ENCODE results near the gene MRPL21. TPM values are rescaled to one million over a fixed set of nuclear protein-coding genes. Genes with fewer than 3 reads are reported as not detected.
"Not testable (repeated sequence)": the region's sequence is repeated elsewhere in the genome, so short reads cannot be mapped to it uniquely, and the experiment has no call there.

Gene MRPL21
- polyA plus RNA-seq, 4 donors = 61.4 to 135 (median 99.9) TPM

DNA sequence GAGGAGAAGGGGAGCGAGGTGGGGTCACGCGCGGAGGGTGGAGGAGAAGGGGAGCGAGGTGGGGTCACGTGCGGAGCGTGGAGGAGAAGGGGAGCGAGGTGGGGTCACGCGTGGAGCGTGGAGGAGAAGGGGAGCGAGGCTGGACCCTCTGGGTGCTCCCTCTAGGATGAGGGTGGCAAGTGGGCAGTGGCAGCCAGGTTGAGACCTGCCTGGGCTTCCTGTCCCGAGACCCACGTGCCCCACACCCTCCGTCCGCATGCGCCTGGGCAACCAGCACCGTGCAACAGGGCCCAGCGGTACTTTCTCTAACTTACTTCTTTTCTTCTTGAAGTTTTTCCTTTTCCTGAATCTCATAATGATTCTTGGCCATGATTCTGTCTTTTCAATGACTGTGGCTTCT lies 11.1 kb downstream of the MRPL21 start:
- no peak overlapping the region for H3K27ac ChIP-seq (ENCODE audit: low read depth in 1 of 3, low read length in 2 of 3)
- H3K4me3 ChIP-seq (ENCODE audit: low read depth in 1 of 3, low read length in 3 of 3) = no peak overlapping the region
- H3K4me1 ChIP-seq (ENCODE audit: control insufficient read depth in 3 of 3, insufficient read depth in 2 of 3, low read depth in 1 of 3, low read length in 2 of 3) = no peaks in the 10 kb centered on the region
- DNase-seq (no peak), FAIRE-seq (no peak)
- 93 to 97% (median 95%) methylated on average over 19 to 20 of the region's 20 CpGs for WGBS, 3 donors
- peaks cover 5 to 72% (median 21%) of the 10 kb centered on the region in 3 donors for H3K36me3 ChIP-seq (ENCODE audit: control insufficient read depth in 3 of 3, insufficient read depth in 2 of 3, low read depth in 1 of 3, low read length in 3 of 3)
- no peaks in the 10 kb centered on the region for H3K9me3 ChIP-seq (ENCODE audit: control insufficient read depth in 2 of 2, insufficient read depth in 1 of 2, low read depth in 1 of 2, low read length in 1 of 2)
- no peaks in the 10 kb centered on the region for H3K27me3 ChIP-seq (ENCODE audit: control insufficient read depth in 3 of 3, insufficient read depth in 3 of 3, low read length in 3 of 3)

DNA sequence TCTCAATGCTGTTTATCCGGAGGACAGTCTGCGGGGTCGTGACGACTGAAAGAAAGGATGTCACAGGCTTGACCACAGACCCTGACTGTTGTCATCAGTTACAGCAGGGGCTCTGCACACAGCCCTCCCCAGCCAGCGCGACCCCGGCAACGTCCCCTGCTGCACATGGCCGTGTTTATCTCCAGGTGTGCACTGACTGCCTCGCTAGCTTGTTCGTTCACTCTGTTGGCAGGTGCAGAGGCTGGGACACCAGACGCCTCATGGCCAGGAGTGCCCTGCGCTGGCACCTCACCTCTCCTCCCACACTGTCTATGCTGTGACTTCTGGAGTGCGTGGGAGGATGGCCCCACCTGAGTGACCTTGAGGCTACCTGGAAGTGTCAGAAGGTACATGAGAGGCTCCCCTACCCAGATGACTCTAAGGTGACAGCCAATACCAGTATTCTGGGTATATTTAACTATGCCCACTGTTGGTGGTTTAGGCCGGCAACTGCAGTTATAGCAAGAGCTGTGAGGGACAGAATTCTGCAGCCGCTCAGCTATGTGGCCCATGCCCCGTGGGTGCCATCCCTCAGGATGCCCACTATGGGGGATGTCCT lies 12.2 kb downstream of the MRPL21 start:
- WGBS, 3 donors = 74 to 91% (median 84%) methylated on average over 17 of the region's 17 CpGs
- Histone ChIP-seq H3K36me3 (ENCODE audit: control insufficient read depth in 3 of 3, insufficient read depth in 2 of 3, low read depth in 1 of 3, low read length in 3 of 3) (peaks cover 0 to 63% (median 15%) of the 10 kb centered on the region in 3 donors), H3K9me3 (ENCODE audit: control insufficient read depth in 2 of 2, insufficient read depth in 1 of 2, low read depth in 1 of 2, low read length in 1 of 2) (no peaks in the 10 kb centered on the region), H3K27me3 (ENCODE audit: control insufficient read depth in 3 of 3, insufficient read depth in 3 of 3, low read length in 3 of 3) (no peaks in the 10 kb centered on the region), H3K27ac (ENCODE audit: low read depth in 1 of 3, low read length in 2 of 3) (peak overlapping the region in 1 of 3 donors; percentile 14), H3K4me1 (ENCODE audit: control insufficient read depth in 3 of 3, insufficient read depth in 2 of 3, low read depth in 1 of 3, low read length in 2 of 3) (no peaks in the 10 kb centered on the region), H3K4me3 (ENCODE audit: low read depth in 1 of 3, low read length in 3 of 3) (no peak overlapping the region)
- FAIRE-seq (no peak), DNase-seq (no peak)

DNA sequence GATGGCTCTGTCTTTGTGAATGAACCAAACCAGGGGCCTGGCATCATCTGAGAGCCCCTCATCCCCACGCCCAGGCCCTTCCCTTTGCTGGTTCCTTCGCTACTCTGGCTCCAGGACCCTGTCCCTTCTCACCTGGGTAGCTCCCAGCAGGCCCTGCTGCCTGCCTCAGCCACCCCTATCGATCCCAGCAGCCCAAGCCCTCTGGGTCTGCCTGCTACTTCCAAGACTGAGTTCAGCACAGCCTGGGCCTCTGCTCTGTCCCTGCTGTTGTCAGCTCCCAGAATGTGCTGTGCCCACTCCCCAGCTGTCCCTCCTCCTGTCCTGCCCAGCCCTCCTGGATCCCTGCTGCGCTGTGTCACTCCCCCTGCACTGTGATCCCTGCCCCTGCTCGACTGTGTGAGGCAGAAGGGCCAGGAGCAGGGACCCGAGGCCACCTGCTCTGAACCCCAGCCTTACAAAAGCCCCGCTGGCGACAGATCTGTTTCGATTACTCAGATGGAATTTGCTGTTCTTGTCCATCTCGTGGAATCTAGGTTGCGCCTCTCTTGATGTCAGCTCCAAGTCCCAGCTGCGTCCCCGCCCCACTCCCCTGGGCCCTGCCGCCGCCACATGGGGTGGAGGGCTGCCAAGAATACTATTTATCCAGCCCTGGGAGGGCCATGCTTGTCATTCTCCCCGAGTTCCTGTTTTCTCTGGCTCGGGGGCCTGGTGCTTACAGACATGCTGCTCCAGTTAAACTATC lies 13.0 kb downstream of the MRPL21 start:
- peak overlapping the region in 1 of 3 donors; percentile 46 for H3K27ac ChIP-seq (ENCODE audit: low read depth in 1 of 3, low read length in 2 of 3)
- H3K4me3 ChIP-seq (ENCODE audit: low read depth in 1 of 3, low read length in 3 of 3) = no peak overlapping the region
- no peaks in the 10 kb centered on the region for H3K9me3 ChIP-seq (ENCODE audit: control insufficient read depth in 2 of 2, insufficient read depth in 1 of 2, low read depth in 1 of 2, low read length in 1 of 2)
- H3K36me3 ChIP-seq (ENCODE audit: control insufficient read depth in 3 of 3, insufficient read depth in 2 of 3, low read depth in 1 of 3, low read length in 3 of 3) = peaks cover 0 to 55% (median 15%) of the 10 kb centered on the region in 3 donors
- WGBS, 3 donors = 62 to 82% (median 81%) methylated on average over 17 of the region's 17 CpGs
- H3K4me1 ChIP-seq (ENCODE audit: control insufficient read depth in 3 of 3, insufficient read depth in 2 of 3, low read depth in 1 of 3, low read length in 2 of 3) = no peaks in the 10 kb centered on the region
- no peaks in the 10 kb centered on the region for H3K27me3 ChIP-seq (ENCODE audit: control insufficient read depth in 3 of 3, insufficient read depth in 3 of 3, low read length in 3 of 3)
- FAIRE-seq = no peak
- peak in 1 of 2 donors; percentile 30 for DNase-seq

DNA sequence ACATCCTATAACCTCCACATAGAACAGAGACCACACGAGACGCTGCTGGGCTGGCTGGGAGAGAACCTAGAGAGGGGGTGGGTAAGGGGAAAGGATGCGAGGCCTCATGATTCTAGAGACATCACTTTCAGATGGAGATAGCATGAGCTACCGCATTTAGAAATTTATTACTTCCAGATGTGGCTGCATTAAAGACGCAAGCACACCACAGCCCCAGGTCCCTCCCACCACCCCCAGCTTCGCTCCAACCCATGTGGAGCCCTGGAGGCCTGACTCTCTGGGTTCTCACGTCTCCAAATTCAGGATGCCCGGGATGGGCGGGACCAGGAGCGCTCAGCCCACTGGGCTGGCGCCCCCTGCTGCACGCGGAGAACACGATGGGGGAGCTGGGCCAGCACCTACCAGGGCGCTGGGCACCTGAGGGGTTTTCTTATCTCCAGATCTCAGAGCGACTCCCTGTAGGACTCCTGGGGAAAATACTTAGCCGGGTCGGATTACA lies 13.6 kb downstream of the MRPL21 start:
- 70 to 81% (median 80%) methylated on average over 18 of the region's 18 CpGs for WGBS, 3 donors
- FAIRE-seq (no peak), DNase-seq (peak in 1 of 2 donors; percentile 39)
- H3K4me1 ChIP-seq (ENCODE audit: control insufficient read depth in 3 of 3, insufficient read depth in 2 of 3, low read depth in 1 of 3, low read length in 2 of 3) = no peaks in the 10 kb centered on the region
- H3K4me3 ChIP-seq (ENCODE audit: low read depth in 1 of 3, low read length in 3 of 3) = no peak overlapping the region
- no peaks in the 10 kb centered on the region for H3K27me3 ChIP-seq (ENCODE audit: control insufficient read depth in 3 of 3, insufficient read depth in 3 of 3, low read length in 3 of 3)
- no peaks in the 10 kb centered on the region for H3K9me3 ChIP-seq (ENCODE audit: control insufficient read depth in 2 of 2, insufficient read depth in 1 of 2, low read depth in 1 of 2, low read length in 1 of 2)
- no peak overlapping the region for H3K27ac ChIP-seq (ENCODE audit: low read depth in 1 of 3, low read length in 2 of 3)
- peaks cover 0 to 48% (median 15%) of the 10 kb centered on the region in 3 donors for H3K36me3 ChIP-seq (ENCODE audit: control insufficient read depth in 3 of 3, insufficient read depth in 2 of 3, low read depth in 1 of 3, low read length in 3 of 3)

DNA sequence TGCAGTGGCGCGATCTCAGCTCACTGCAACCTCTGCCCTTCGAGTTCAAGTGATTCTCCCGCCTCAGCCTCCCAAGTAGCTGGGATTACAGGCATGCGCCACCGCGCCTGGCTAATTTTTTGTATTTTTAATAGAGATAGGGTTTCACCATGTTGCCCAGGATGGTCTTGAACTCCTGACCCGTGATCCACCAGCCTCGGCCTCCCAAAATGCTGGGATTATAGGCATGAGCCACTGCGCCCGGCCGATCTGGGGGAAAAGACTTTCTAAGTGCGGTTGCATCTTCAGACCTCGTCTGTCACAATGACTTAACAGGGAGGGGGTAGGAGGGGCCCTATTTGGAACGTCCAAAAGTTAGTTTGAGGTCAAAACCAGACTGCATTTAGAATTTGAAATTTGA lies 18.8 kb downstream of the MRPL21 start:
- not testable (repeated sequence) for FAIRE-seq; H3K4me3 ChIP-seq (ENCODE audit: low read depth in 1 of 3, low read length in 3 of 3); H3K9me3 ChIP-seq (ENCODE audit: control insufficient read depth in 2 of 2, insufficient read depth in 1 of 2, low read depth in 1 of 2, low read length in 1 of 2); H3K27me3 ChIP-seq (ENCODE audit: control insufficient read depth in 3 of 3, insufficient read depth in 3 of 3, low read length in 3 of 3); H3K4me1 ChIP-seq (ENCODE audit: control insufficient read depth in 3 of 3, insufficient read depth in 2 of 3, low read depth in 1 of 3, low read length in 2 of 3); DNase-seq; H3K27ac ChIP-seq (ENCODE audit: low read depth in 1 of 3, low read length in 2 of 3)
- peaks cover 0 to 26% (median 0%) of the 10 kb centered on the region in 3 donors for H3K36me3 ChIP-seq (ENCODE audit: control insufficient read depth in 3 of 3, insufficient read depth in 2 of 3, low read depth in 1 of 3, low read length in 3 of 3)
- 93 to 96% (median 95%) methylated on average over 15 of the region's 15 CpGs for WGBS, 3 donors

DNA sequence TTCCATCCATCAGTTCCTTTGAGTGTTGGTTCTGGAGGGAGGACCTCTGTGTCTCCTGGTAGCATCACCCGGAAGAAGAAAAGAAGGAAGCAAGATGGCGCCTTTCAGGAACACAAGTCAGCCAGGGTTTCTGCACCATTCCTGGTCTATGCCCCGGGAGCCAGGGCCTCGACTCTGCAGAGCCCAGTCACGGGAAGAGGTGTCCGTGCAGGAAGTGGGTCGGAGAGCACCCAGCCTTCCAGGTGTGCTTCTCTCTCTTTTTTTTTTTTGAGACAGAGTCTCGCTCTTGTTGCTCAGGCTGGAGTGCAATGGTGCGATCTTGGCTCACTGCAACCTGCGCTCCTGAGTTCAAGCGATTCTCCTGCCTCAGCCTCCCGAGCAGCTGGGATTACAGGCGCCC lies 21.2 kb downstream of the MRPL21 start:
- Histone ChIP-seq H3K27ac (ENCODE audit: low read depth in 1 of 3, low read length in 2 of 3) (no peak overlapping the region), H3K4me3 (ENCODE audit: low read depth in 1 of 3, low read length in 3 of 3) (no peak overlapping the region), H3K36me3 (ENCODE audit: control insufficient read depth in 3 of 3, insufficient read depth in 2 of 3, low read depth in 1 of 3, low read length in 3 of 3) (peaks cover 0 to 23% (median 0%) of the 10 kb centered on the region in 3 donors), H3K9me3 (ENCODE audit: control insufficient read depth in 2 of 2, insufficient read depth in 1 of 2, low read depth in 1 of 2, low read length in 1 of 2) (no peaks in the 10 kb centered on the region), H3K27me3 (ENCODE audit: control insufficient read depth in 3 of 3, insufficient read depth in 3 of 3, low read length in 3 of 3) (no peaks in the 10 kb centered on the region), H3K4me1 (ENCODE audit: control insufficient read depth in 3 of 3, insufficient read depth in 2 of 3, low read depth in 1 of 3, low read length in 2 of 3) (peaks cover 0 to 6% (median 0%) of the 10 kb centered on the region in 3 donors)
- WGBS, 3 donors = 90 to 91% (median 91%) methylated on average over 13 of the region's 13 CpGs
- FAIRE-seq = no peak
- no peak for DNase-seq

DNA sequence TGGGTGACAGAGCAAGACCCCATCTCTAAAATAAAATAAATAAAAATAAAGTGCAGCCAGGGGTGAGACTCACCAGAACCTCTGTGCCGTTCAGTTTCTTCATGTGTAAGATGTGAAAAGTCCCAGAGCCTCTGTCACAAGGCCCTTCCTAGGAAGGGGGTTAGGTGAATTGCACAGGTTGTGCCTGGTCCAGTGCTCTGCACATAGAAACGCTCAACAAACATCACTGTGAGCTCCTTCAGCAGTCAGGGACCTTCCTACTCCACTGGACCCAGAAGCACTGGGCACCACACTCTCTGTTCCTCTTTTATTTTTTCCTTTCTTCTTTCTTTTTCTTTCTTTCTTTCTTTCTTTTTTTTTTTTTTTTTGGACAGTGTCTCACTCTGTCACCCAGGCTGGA lies 22.3 kb downstream of the MRPL21 start:
- Histone ChIP-seq H3K36me3 (ENCODE audit: control insufficient read depth in 3 of 3, insufficient read depth in 2 of 3, low read depth in 1 of 3, low read length in 3 of 3) (peaks cover 0 to 21% (median 0%) of the 10 kb centered on the region in 3 donors), H3K27me3 (ENCODE audit: control insufficient read depth in 3 of 3, insufficient read depth in 3 of 3, low read length in 3 of 3) (no peaks in the 10 kb centered on the region), H3K27ac (ENCODE audit: low read depth in 1 of 3, low read length in 2 of 3) (no peak overlapping the region), H3K4me3 (ENCODE audit: low read depth in 1 of 3, low read length in 3 of 3) (no peak overlapping the region), H3K9me3 (ENCODE audit: control insufficient read depth in 2 of 2, insufficient read depth in 1 of 2, low read depth in 1 of 2, low read length in 1 of 2) (no peaks in the 10 kb centered on the region), H3K4me1 (ENCODE audit: control insufficient read depth in 3 of 3, insufficient read depth in 2 of 3, low read depth in 1 of 3, low read length in 2 of 3) (peaks cover 0 to 11% (median 0%) of the 10 kb centered on the region in 3 donors)
- no peak for DNase-seq
- WGBS, 3 donors = 88 to 100% (median 91%) methylated on average over 2 of the region's 2 CpGs
- FAIRE-seq = no peak

DNA sequence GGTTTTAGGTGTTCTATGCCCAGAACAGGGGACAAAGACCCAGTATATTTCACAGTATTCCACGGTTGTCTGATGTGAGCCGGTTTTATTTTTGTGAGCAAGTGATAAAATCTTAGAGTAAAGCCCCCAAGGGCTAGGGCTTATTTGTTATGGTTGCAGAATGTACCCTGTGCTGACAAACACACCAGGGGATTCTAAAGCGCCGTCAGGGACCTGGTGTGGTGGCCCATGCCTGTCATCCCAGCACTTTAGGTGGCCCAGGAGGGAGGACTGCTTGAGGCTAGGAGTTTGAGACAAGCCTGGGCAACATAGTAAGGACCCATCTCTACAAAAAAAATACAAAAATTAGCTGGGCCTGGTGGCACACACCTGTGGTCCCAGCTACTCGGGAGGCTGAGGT lies 22.8 kb downstream of the MRPL21 start:
- no peaks in the 10 kb centered on the region for H3K27me3 ChIP-seq (ENCODE audit: control insufficient read depth in 3 of 3, insufficient read depth in 3 of 3, low read length in 3 of 3)
- no peak overlapping the region for H3K27ac ChIP-seq (ENCODE audit: low read depth in 1 of 3, low read length in 2 of 3)
- no peak overlapping the region for H3K4me3 ChIP-seq (ENCODE audit: low read depth in 1 of 3, low read length in 3 of 3)
- 96 to 97% (median 96%) methylated on average over 5 of the region's 5 CpGs for WGBS, 3 donors
- H3K36me3 ChIP-seq (ENCODE audit: control insufficient read depth in 3 of 3, insufficient read depth in 2 of 3, low read depth in 1 of 3, low read length in 3 of 3) = peaks cover 0 to 21% (median 0%) of the 10 kb centered on the region in 3 donors
- no peak for FAIRE-seq
- peaks cover 0 to 11% (median 0%) of the 10 kb centered on the region in 3 donors for H3K4me1 ChIP-seq (ENCODE audit: control insufficient read depth in 3 of 3, insufficient read depth in 2 of 3, low read depth in 1 of 3, low read length in 2 of 3)
- no peaks in the 10 kb centered on the region for H3K9me3 ChIP-seq (ENCODE audit: control insufficient read depth in 2 of 2, insufficient read depth in 1 of 2, low read depth in 1 of 2, low read length in 1 of 2)
- no peak for DNase-seq

All from small intestine (tissue), 7 donors.